GM12878 (cell line): ENCODE data around the gene FAM219A. TPM values are rescaled to one million over a fixed set of nuclear protein-coding genes. Genes with fewer than 3 reads are reported as not detected.

Experiments used
- ATAC-seq: fragments of 200-7000 bp; cut with Tn5 transposase; 3 replicates; pipeline ENCODE4 v1.9.1; 2020; ENCODE audit warnings: mild to moderate bottlenecking, moderate library complexity
- BruUV-seq: library from RNA; stranded (reverse); fragments of 400-500 nt; replicated peaks from 2 replicates; lab custom pipeline; 2021; lab: Mats Ljungman, UMichigan
- CTCF ChIA-PET: fragments of 300-600 bp; sonication (Branson Sonifier 250); formaldehyde crosslinking; extraction: SDS; loops from one replicate; lab custom pipeline; 2021; ENCODE audit warnings: inconsistent platforms; lab: Yijun Ruan, JAX
- POLR2A ChIA-PET: fragments of 350-600 bp; formaldehyde crosslinking; extraction: SDS; loops from one replicate; lab custom pipeline; 2021; ENCODE audit warnings: inconsistent platforms; lab: Charles Lee
- RAD21 ChIA-PET: fragments of 300-600 bp; sonication (Branson Sonifier 250); formaldehyde crosslinking; loops from one replicate; lab custom pipeline; 2023; ENCODE audit warnings: antibody characterized with exemption; ENCODE audit not compliant: unreplicated experiment; lab: Charles Lee
- SMC1A ChIA-PET: fragments of 300-600 bp; sonication (Branson Sonifier 250); formaldehyde crosslinking; loops from one replicate; lab custom pipeline; 2023; ENCODE audit not compliant: unreplicated experiment, uncharacterized antibody; lab: Charles Lee
- DNase-seq: peaks from one replicate; pipeline ENCODE4 v3.0.0-alpha.2; 2011; ENCODE audit warnings: low read depth, low spot score
- FAIRE-seq: peaks from 3 replicates; lab custom pipeline; 2011; peaks lifted over from hg19 to GRCh38; lab: Jason Lieb, UNC
- H2AFZ ChIP-seq: 2 replicates; pipeline ENCODE4 v1.6.0; 2011; ENCODE audit warnings: low read depth, low read length, control low read depth; ENCODE audit not compliant: control insufficient read depth
- H3K27ac ChIP-seq: 2 replicates; pipeline ENCODE4 v1.5.1; 2011; ENCODE audit warnings: control low read depth; ENCODE audit not compliant: control insufficient read depth, insufficient read depth
- H3K27me3 ChIP-seq, 2 experiments: replicated peaks in 1 of 2; 2 replicates each; pipeline versions ENCODE4 v1.6.0 to v1.6.1; 2011; ENCODE audit warnings: low read length in 1 of 2; ENCODE audit not compliant: control insufficient read depth in 2 of 2, insufficient read depth in 2 of 2
- H3K36me3 ChIP-seq, 2 experiments: 2 replicates each; pipeline ENCODE4 v1.5.1; 2011; ENCODE audit warnings: low read length in 1 of 2; ENCODE audit not compliant: control insufficient read depth in 2 of 2, insufficient read depth in 2 of 2
- H3K4me1 ChIP-seq: 2 replicates; pipeline ENCODE4 v1.6.1; 2011; ENCODE audit warnings: mild to moderate bottlenecking, low read length, moderate library complexity, mixed read lengths; ENCODE audit not compliant: control insufficient read depth, insufficient read depth
- H3K4me2 ChIP-seq: 2 replicates; pipeline ENCODE4 v1.6.0; 2011; ENCODE audit warnings: control low read depth; ENCODE audit not compliant: control insufficient read depth, insufficient read depth
- H3K4me3 ChIP-seq: fragments of 200-600 bp; sonication (generic); 2 replicates; pipeline ENCODE4 v1.5.1; 2016
- H3K79me2 ChIP-seq: 2 replicates; pipeline ENCODE4 v1.6.0; 2011; ENCODE audit warnings: low read length; ENCODE audit not compliant: control insufficient read depth, insufficient read depth
- H3K9ac ChIP-seq: 2 replicates; pipeline ENCODE4 v1.8.0; 2011; ENCODE audit warnings: low read length, control low read depth, mixed read lengths; ENCODE audit not compliant: control insufficient read depth, insufficient read depth
- H3K9me3 ChIP-seq: replicated peaks from 3 replicates; pipeline ENCODE4 v1.5.1; 2011; ENCODE audit warnings: mild to moderate bottlenecking, low read length; ENCODE audit not compliant: control insufficient read depth, insufficient read depth
- H4K20me1 ChIP-seq: 2 replicates; pipeline ENCODE4 v1.6.0; 2011; ENCODE audit not compliant: control insufficient read depth, insufficient read depth
- EED ChIP-seq: sonication (generic); IDR thresholded peaks from 2 replicates; pipeline ENCODE4 v1.6.1; 2016; ENCODE audit warnings: antibody characterized with exemption, low read depth
- IKZF1 ChIP-seq: fragments of 450-650 bp; conservative IDR thresholded peaks from 2 replicates; pipeline ENCODE4 v1.6.1; 2017; ENCODE audit warnings: antibody characterized with exemption, mild to moderate bottlenecking
- MEF2A ChIP-seq: IDR thresholded peaks from 2 replicates; pipeline ENCODE4 v1.6.1; 2011; ENCODE audit warnings: low read depth, mild to moderate bottlenecking, low read length, moderate library complexity; ENCODE audit not compliant: insufficient read depth
- MEF2B ChIP-seq: fragments of 450-650 bp; IDR thresholded peaks from 2 replicates; pipeline ENCODE4 v1.6.1; 2018; ENCODE audit warnings: mild to moderate bottlenecking, moderate library complexity; ENCODE audit not compliant: partially characterized antibody, poor library complexity, severe bottlenecking
- RAD21 ChIP-seq: IDR thresholded peaks from 2 replicates; pipeline ENCODE4 v1.6.1; 2011; ENCODE audit warnings: mild to moderate bottlenecking, low read depth, low read length, moderate library complexity; ENCODE audit not compliant: insufficient read depth
- SMC3 ChIP-seq: IDR thresholded peaks from 2 replicates; pipeline ENCODE4 v1.6.1; 2011; ENCODE audit warnings: low read length, improper control_type of control experiment, borderline replicate concordance
- WGBS: methylation state at CpG from one replicate; pipeline ENCODE4 v1.1.6; 2016; ENCODE audit warnings: low lambda C conversion rate; ENCODE audit not compliant: insufficient replicate concordance, insufficient coverage; ENCODE audit errors: missing lambda C conversion rate; 5-methylcytosine and 5-hydroxymethylcytosine counted together
- in situ Hi-C: fragments of 300-500 bp; cut with MboI; formaldehyde crosslinking; loops from 9 replicates; pipeline ENCODE4 v1.14.3; 2018; ENCODE audit warnings: mixed read lengths
- intact Hi-C: fragments of 100-400 bp; cut with micrococcal nuclease; formaldehyde crosslinking; loops from one replicate; pipeline ENCODE4 v1.14.2; 2022; ENCODE audit not compliant: unreplicated experiment
- polyA plus RNA-seq, 11 experiments: library from polyadenylated mRNA; depleted of rRNA in 4 of 11; unstranded in 6 of 11; stranded (reverse) in 5 of 11; fragments of >200 nt; fragmentation: Nextera tagmentation in 4 of 11; fragmentation: Illumina TruSeq in 1 of 11; extraction: Ambion mirVana in 4 of 11; extraction: Trizol in 1 of 11; gene quantifications; 1 replicate in 1 of 11; 2 replicates in 10 of 11; pipeline versions ENCODE4 v1.2.1 to v1.2.3, GENCODE V29; 2011 to 2016; ENCODE audit warnings: inconsistent platforms in 2 of 11, missing spikeins in 2 of 11, low read depth in 1 of 11
- total RNA-seq, 4 experiments: library from RNA; depleted of rRNA in 3 of 4; stranded (reverse); fragments of >200 nt in 3 of 4; fragmentation: Illumina TruSeq in 1 of 4; extraction: Trizol in 1 of 4; gene quantifications; 2 replicates each; pipeline versions ENCODE4 v1.2.1 to v1.2.3, GENCODE V29; 2013 to 2021
- TF ChIP-seq, protein P1 (sequence below): fragments of 450-650 bp; IDR thresholded peaks from 2 replicates; pipeline ENCODE4 v1.6.1; 2016; ENCODE audit warnings: mild to moderate bottlenecking, moderate library complexity, borderline replicate concordance

Gene FAM219A
- total and polyA plus RNA-seq, 10 of the 15 experiments (the other 5 are each of a cell fraction or from before 2014, with no cell fraction given) = 0.11 to 2.0 (median 0.71) TPM

DNA sequence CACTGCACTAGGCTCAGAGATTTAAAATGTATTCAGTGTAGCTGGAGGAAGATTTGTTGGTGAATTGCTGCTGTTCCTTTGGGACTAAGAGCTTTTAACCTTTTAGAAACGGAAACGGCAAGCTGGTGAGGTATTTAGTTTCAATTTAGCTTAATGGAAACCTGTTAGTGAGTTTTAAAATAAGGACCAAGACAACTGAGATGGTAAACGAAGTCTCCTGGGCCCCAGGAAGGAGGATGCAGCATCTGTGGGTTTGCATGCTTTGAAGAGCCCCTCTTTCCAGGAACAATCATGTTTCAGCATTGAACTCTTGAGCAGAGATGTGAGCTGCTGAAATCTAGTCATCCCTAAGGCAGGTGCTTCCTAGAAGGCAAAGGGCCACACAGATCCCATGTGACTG is 16.7 kb upstream of the FAM219A start (continued):
- TF ChIP-seq, protein P1, sequence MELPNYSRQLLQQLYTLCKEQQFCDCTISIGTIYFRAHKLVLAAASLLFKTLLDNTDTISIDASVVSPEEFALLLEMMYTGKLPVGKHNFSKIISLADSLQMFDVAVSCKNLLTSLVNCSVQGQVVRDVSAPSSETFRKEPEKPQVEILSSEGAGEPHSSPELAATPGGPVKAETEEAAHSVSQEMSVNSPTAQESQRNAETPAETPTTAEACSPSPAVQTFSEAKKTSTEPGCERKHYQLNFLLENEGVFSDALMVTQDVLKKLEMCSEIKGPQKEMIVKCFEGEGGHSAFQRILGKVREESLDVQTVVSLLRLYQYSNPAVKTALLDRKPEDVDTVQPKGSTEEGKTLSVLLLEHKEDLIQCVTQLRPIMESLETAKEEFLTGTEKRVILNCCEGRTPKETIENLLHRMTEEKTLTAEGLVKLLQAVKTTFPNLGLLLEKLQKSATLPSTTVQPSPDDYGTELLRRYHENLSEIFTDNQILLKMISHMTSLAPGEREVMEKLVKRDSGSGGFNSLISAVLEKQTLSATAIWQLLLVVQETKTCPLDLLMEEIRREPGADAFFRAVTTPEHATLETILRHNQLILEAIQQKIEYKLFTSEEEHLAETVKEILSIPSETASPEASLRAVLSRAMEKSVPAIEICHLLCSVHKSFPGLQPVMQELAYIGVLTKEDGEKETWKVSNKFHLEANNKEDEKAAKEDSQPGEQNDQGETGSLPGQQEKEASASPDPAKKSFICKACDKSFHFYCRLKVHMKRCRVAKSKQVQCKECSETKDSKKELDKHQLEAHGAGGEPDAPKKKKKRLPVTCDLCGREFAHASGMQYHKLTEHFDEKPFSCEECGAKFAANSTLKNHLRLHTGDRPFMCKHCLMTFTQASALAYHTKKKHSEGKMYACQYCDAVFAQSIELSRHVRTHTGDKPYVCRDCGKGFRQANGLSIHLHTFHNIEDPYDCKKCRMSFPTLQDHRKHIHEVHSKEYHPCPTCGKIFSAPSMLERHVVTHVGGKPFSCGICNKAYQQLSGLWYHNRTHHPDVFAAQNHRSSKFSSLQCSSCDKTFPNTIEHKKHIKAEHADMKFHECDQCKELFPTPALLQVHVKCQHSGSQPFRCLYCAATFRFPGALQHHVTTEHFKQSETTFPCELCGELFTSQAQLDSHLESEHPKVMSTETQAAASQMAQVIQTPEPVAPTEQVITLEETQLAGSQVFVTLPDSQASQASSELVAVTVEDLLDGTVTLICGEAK = no peak
- no peak for TF ChIP-seq SMC3
- TF ChIP-seq MEF2A = no peak
- no peak for TF ChIP-seq IKZF1
- TF ChIP-seq MEF2B = no peak
- TF ChIP-seq EED = no peak

DNA sequence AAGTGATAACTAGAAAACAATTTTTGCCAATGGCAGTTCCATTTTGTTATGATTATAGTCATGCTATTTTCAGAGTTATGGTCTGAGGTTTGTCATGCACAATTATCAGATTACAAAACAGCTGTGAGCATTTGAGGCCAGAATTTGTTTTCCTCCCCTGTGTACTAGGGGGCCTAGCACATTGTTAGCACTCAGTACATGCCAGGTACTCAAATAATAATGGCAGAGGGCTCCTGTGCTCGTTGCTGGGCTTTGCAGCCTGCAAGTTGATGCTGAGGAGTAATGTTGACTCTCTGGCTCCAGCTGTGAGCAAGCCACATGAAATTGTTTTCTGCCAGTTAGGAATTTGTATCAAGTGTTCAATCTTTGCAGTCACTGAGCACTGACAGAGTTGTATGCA is 7.1 kb upstream of the FAM219A start:
- in situ Hi-C loops = no loop called here
- TF ChIP-seq RAD21 (no peak), MEF2B (no peak)

More for the DNA sequence above, 7.1 kb upstream of the FAM219A start:
- SMC1A ChIA-PET = no interaction called here
- no peak for ATAC-seq
- no peaks in the 10 kb centered on the region for H4K20me1 ChIP-seq
- FAIRE-seq = no peak
- H3K27me3 ChIP-seq = peaks cover 0 to 11% of the 10 kb centered on the region in 2 experiments; a peak in 2 of 4 replicates
- H3K9ac ChIP-seq = no peak overlapping the region
- intact Hi-C loops = no loop called here
- RAD21 ChIA-PET = no interaction called here
- no peak overlapping the region for H3K4me3 ChIP-seq
- H3K79me2 ChIP-seq = no peaks in the 10 kb centered on the region
- CTCF ChIA-PET = interaction anchor here (1.4 to 1.5 kb wide), 2 partner anchors 10 to 36 kb away, joined by 3 to 4 read pairs; no protein-coding TSS in a partner anchor
- no peak for DNase-seq
- BruUV-seq = no TSS peak
- H3K27ac ChIP-seq = no peak overlapping the region
- no peaks in the 10 kb centered on the region for H3K9me3 ChIP-seq
- H3K36me3 ChIP-seq = no peaks in the 10 kb centered on the region
- WGBS = 0% methylated on average over 1 of the region's 1 CpG
- H3K4me1 ChIP-seq = no peaks in the 10 kb centered on the region
- no peak overlapping the region for H2AFZ ChIP-seq
- no peak overlapping the region for H3K4me2 ChIP-seq
- POLR2A ChIA-PET = no interaction called here
